Measurements from ENCODE around the gene SYT7. TPM values are rescaled to one million over a fixed set of nuclear protein-coding genes. Genes with fewer than 3 reads are reported as not detected.

The SYT7 gene
- polyA plus RNA-seq, 1 donor (not counting 4 experiments of a cell fraction or from before 2014, with no cell fraction given), result 2.6 TPM

GRCh38 chr11:61607920-61608599 is 27.2 kb upstream of the SYT7 start:
- no peak for DNase-seq (ENCODE audit: low read depth, low spot score)
- no peak for FAIRE-seq
- Histone ChIP-seq H3K27me3 (ENCODE audit: control insufficient read depth, extremely low read depth, insufficient read depth, low read length) (no peaks in the 10 kb centered on the region), H2AFZ (ENCODE audit: control insufficient read depth, low read length) (no peak overlapping the region), H3K4me1 (ENCODE audit: control insufficient read depth, extremely low read depth, insufficient read depth, low read length) (peaks cover 10% of the 10 kb centered on the region), H3K9me1 (ENCODE audit: control insufficient read depth, extremely low read depth, insufficient read depth, low read length) (peaks cover 3% of the 10 kb centered on the region), H4K20me1 (ENCODE audit: control insufficient read depth, extremely low read depth, insufficient read depth, low read length) (no peaks in the 10 kb centered on the region), H3K27ac (ENCODE audit: control insufficient read depth, insufficient read depth, low read length) (no peak overlapping the region), H3K9ac (ENCODE audit: control insufficient read depth, extremely low read depth, insufficient read depth, low read length) (no peak overlapping the region), H3K4me2 (ENCODE audit: control insufficient read depth, extremely low read depth, insufficient read depth, low read depth, low read length) (no peak overlapping the region), H3K36me3 (ENCODE audit: control insufficient read depth in 2 of 2, extremely low read depth in 1 of 2, insufficient read depth in 2 of 2, low read length in 2 of 2) (no peaks in the 10 kb centered on the region), H3K79me2 (ENCODE audit: control insufficient read depth, insufficient read depth, low read length) (no peaks in the 10 kb centered on the region), H3K4me3 (ENCODE audit: control insufficient read depth in 2 of 3, extremely low read depth in 1 of 3, insufficient read depth in 2 of 3, low read depth in 1 of 3, low read length in 3 of 3) (no peak overlapping the region), H3K9me3 (ENCODE audit: control insufficient read depth, low read depth, low read length) (no peaks in the 10 kb centered on the region)
- dilution Hi-C loops (cut with MboI; ENCODE audit: extremely low pct_ligation_motif_present, low sequenced_read_pairs), result no loop called here
- TF ChIP-seq EZH2 (IDR thresholded peaks at IDR 0.05; ENCODE audit: low read length), result no peak
- no peak for TF ChIP-seq CTCF (optimal IDR thresholded peaks at IDR 0.05 in 1 of 3, IDR thresholded peaks at IDR 0.05 in 1 of 3, conservative IDR thresholded peaks at IDR 0.05 in 1 of 3; ENCODE audit: extremely low read depth in 1 of 3, insufficient read depth in 2 of 3, low read length in 3 of 3)

- no peak overlapping the region for H3K4me2 ChIP-seq (ENCODE audit: control insufficient read depth, extremely low read depth, insufficient read depth, low read depth, low read length)
- FAIRE-seq (no peak), DNase-seq (ENCODE audit: low read depth, low spot score) (no peak)
- no peak overlapping the region for H3K27ac ChIP-seq (ENCODE audit: control insufficient read depth, insufficient read depth, low read length)
- peaks cover 3% of the 10 kb centered on the region for H3K9me1 ChIP-seq (ENCODE audit: control insufficient read depth, extremely low read depth, insufficient read depth, low read length)
- H3K4me3 ChIP-seq (ENCODE audit: control insufficient read depth in 2 of 3, extremely low read depth in 1 of 3, insufficient read depth in 2 of 3, low read depth in 1 of 3, low read length in 3 of 3), result no peak overlapping the region
- H3K9me3 ChIP-seq (ENCODE audit: control insufficient read depth, low read depth, low read length), result no peaks in the 10 kb centered on the region
- TF ChIP-seq EZH2 (IDR thresholded peaks at IDR 0.05; ENCODE audit: low read length) (no peak), CTCF (optimal IDR thresholded peaks at IDR 0.05 in 1 of 3, IDR thresholded peaks at IDR 0.05 in 1 of 3, conservative IDR thresholded peaks at IDR 0.05 in 1 of 3; ENCODE audit: extremely low read depth in 1 of 3, insufficient read depth in 2 of 3, low read length in 3 of 3) (no peak)
- no peaks in the 10 kb centered on the region for H3K27me3 ChIP-seq (ENCODE audit: control insufficient read depth, extremely low read depth, insufficient read depth, low read length)
- no peaks in the 10 kb centered on the region for H3K36me3 ChIP-seq (ENCODE audit: control insufficient read depth in 2 of 2, extremely low read depth in 1 of 2, insufficient read depth in 2 of 2, low read length in 2 of 2)
- no peak overlapping the region for H2AFZ ChIP-seq (ENCODE audit: control insufficient read depth, low read length)
- peaks cover 16% of the 10 kb centered on the region for H3K4me1 ChIP-seq (ENCODE audit: control insufficient read depth, extremely low read depth, insufficient read depth, low read length)
- dilution Hi-C loops (cut with MboI; ENCODE audit: extremely low pct_ligation_motif_present, low sequenced_read_pairs), result no loop called here
- H3K79me2 ChIP-seq (ENCODE audit: control insufficient read depth, insufficient read depth, low read length), result no peaks in the 10 kb centered on the region
- H4K20me1 ChIP-seq (ENCODE audit: control insufficient read depth, extremely low read depth, insufficient read depth, low read length), result no peaks in the 10 kb centered on the region
- no peak overlapping the region for H3K9ac ChIP-seq (ENCODE audit: control insufficient read depth, extremely low read depth, insufficient read depth, low read length)
These were observed 26.6 kb upstream of the SYT7 start for GRCh38 chr11:61607426-61607825.
